Right lobe of liver (tissue), 6 donors: ENCODE data around the gene C2orf80. TPM values are rescaled to one million over a fixed set of nuclear protein-coding genes. Genes with fewer than 3 reads are reported as not detected.
"Not testable (repeated sequence)": the region's sequence is repeated elsewhere in the genome, so short reads cannot be mapped to it uniquely, and the experiment has no call there.

Source experiments
- ATAC-seq, 4 donors: fragments of 200-7000 bp; cut with Tn5 transposase; one replicate each; pipeline ENCODE4 v1.9.1; 2020; ENCODE audit warnings: mild to moderate bottlenecking in 4 of 4, moderate library complexity in 4 of 4
- DNase-seq, 3 donors: peaks; one replicate each; pipeline ENCODE4 v3.0.0-alpha.2; 2020
- H3K27ac ChIP-seq, 3 donors: fragments of 200-600 bp; one replicate each; pipeline ENCODE4 v1.8.0; 2022
- H3K27me3 ChIP-seq, 2 donors: fragments of 200-600 bp; one replicate each; pipeline ENCODE4 v1.8.0; 2022
- H3K36me3 ChIP-seq, 4 donors: fragments of 200-600 bp; sonication (generic) in 1 of 4; one replicate each; pipeline versions ENCODE4 v1.5.1 to v1.8.0; 2017 to 2022; ENCODE audit warnings: control low read depth in 1 of 4
- H3K4me1 ChIP-seq, 4 donors: fragments of 200-600 bp; sonication (generic) in 1 of 4; one replicate each; pipeline versions ENCODE4 v1.5.1 to v1.8.0; 2017 to 2022; ENCODE audit warnings: control low read depth in 1 of 4
- H3K4me3 ChIP-seq, 3 donors: fragments of 200-600 bp; one replicate each; pipeline ENCODE4 v1.8.0; 2022
- H3K9me3 ChIP-seq, 4 donors: fragments of 200-600 bp; sonication (generic) in 1 of 4; one replicate each; pipeline versions ENCODE4 v1.5.1 to v1.8.0; 2017 to 2022; ENCODE audit warnings: control low read depth in 1 of 4
- POLR2A ChIP-seq: fragments of 450-650 bp; IDR thresholded peaks from one replicate; pipeline ENCODE4 v1.6.1; 2017; ENCODE audit warnings: antibody characterized with exemption, mild to moderate bottlenecking
- WGBS: methylation state at CpG from one replicate; pipeline ENCODE4 v1.1.6; 2018; ENCODE audit warnings: low coverage, low lambda C conversion rate; ENCODE audit not compliant: insufficient coverage; ENCODE audit errors: missing lambda C conversion rate; 5-methylcytosine and 5-hydroxymethylcytosine counted together
- intact Hi-C, 2 donors: fragments of 100-400 bp; cut with DNase I; formaldehyde crosslinking; loops; one replicate each; pipeline versions ENCODE4 v1.11.2 to v1.14.1; 2022
- total RNA-seq, 6 experiments: library from RNA; depleted of rRNA in 2 of 6; stranded (reverse); fragments of >200 nt in 2 of 6; fragmentation: NEBNext Ultra II Directional in 3 of 6; extraction: Animal tissue kit (Norgen Biotek cat#: 25700) in 3 of 6; gene quantifications; one replicate each; pipeline versions ENCODE4 v1.1.0 to v1.2.4, GENCODE V29; 2016 to 2023
- TF ChIP-seq, protein P1 (sequence below), 4 donors: fragments of 200-600 bp in 3 of 4; fragments of 450-650 bp in 1 of 4; IDR thresholded peaks; one replicate each; pipeline versions ENCODE4 v1.5.1 to v1.8.0; 2016 to 2022; ENCODE audit warnings: antibody characterized with exemption in 4 of 4, mild to moderate bottlenecking in 2 of 4
- donor health status: DM: no; HTN: yes; CAD: no.
- donor health status: DM: no; HTN: no; CAD: no.
- donor health status: DM: no; HTN: no; CAD: no.
- donor health status: DM: no; HTN: yes; CAD: no.
- donor health status: DM: no; HTN: yes; CAD: no.

Gene C2orf80
- total RNA-seq, 6 experiments from 2014 or later, result not detected

DNA sequence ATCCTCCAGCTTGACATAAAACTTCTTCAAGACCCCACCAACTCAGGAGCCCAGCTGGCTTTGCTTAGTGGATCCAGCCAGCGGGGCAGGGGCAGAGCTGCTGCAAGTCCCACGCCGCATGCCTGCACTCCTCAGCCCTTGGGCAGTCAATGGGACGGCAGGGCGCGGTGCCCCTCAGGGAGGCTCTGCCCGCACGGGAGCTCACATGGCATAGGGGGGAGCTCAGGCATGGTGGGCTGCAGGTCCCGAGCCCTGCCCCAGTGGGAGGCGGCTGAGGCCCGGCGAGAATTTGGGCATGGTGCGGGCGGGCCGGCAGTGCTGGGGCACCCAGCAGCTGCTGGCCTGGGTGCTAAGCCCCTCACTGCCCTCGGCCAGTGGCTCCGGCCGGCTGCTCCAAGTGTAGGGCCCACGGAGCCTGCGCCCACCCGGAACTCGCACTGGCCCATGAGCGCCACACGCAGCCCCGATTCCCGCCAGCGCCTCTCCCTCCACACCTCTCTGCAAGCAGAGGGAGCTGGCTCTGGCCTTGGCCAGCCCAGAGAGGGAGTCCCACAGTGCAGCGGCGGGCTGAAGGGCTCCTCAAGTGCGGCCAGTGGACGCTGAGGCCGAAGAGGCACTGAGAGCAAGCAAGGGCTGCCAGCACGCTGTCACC, 37.9 kb upstream of the C2orf80 start:
- Histone ChIP-seq H3K27ac (no peak overlapping the region), H3K4me3 (no peak overlapping the region), H3K36me3 (no peaks in the 10 kb centered on the region), H3K4me1 (peaks cover 0 to 4% (median 0%) of the 10 kb centered on the region in 4 donors), H3K9me3 (no peaks in the 10 kb centered on the region), H3K27me3 (no peaks in the 10 kb centered on the region)
- no peak for TF ChIP-seq POLR2A
- TF ChIP-seq, protein P1, sequence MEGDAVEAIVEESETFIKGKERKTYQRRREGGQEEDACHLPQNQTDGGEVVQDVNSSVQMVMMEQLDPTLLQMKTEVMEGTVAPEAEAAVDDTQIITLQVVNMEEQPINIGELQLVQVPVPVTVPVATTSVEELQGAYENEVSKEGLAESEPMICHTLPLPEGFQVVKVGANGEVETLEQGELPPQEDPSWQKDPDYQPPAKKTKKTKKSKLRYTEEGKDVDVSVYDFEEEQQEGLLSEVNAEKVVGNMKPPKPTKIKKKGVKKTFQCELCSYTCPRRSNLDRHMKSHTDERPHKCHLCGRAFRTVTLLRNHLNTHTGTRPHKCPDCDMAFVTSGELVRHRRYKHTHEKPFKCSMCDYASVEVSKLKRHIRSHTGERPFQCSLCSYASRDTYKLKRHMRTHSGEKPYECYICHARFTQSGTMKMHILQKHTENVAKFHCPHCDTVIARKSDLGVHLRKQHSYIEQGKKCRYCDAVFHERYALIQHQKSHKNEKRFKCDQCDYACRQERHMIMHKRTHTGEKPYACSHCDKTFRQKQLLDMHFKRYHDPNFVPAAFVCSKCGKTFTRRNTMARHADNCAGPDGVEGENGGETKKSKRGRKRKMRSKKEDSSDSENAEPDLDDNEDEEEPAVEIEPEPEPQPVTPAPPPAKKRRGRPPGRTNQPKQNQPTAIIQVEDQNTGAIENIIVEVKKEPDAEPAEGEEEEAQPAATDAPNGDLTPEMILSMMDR (IDR thresholded peaks at IDR 0.05), result no peak
- WGBS, result 100% methylated on average over 1 of the region's 33 CpGs
- ATAC-seq, result peak in 1 of 4 donors; percentile 23
- DNase-seq, result no peak
- intact Hi-C loops, result no loop called here

GRCh38 chr2:208224802-208225201, 35.0 kb upstream of the C2orf80 start:
- Histone ChIP-seq H3K9me3 (no peaks in the 10 kb centered on the region), H3K27ac (no peak overlapping the region), H3K36me3 (no peaks in the 10 kb centered on the region), H3K27me3 (no peaks in the 10 kb centered on the region), H3K4me3 (no peak overlapping the region), H3K4me1 (no peaks in the 10 kb centered on the region)
- 93% methylated on average over 2 of the region's 2 CpGs for WGBS
- ATAC-seq (no peak), DNase-seq (no peak)
- TF ChIP-seq POLR2A, result no peak
- TF ChIP-seq, protein P1 (IDR thresholded peaks at IDR 0.05), result no peak
- intact Hi-C loops, result no loop called here

GRCh38 chr2:208222351-208222750, 32.5 kb upstream of the C2orf80 start:
- Histone ChIP-seq H3K27me3 (no peaks in the 10 kb centered on the region), H3K9me3 (no peaks in the 10 kb centered on the region), H3K27ac (no peak overlapping the region), H3K4me3 (no peak overlapping the region), H3K36me3 (no peaks in the 10 kb centered on the region), H3K4me1 (no peaks in the 10 kb centered on the region)
- DNase-seq, result no peak
- 84% methylated on average over 3 of the region's 3 CpGs for WGBS
- ATAC-seq, result no peak
- TF ChIP-seq POLR2A, result no peak
- TF ChIP-seq, protein P1 (IDR thresholded peaks at IDR 0.05), result no peak
- intact Hi-C loops, result no loop called here

DNA sequence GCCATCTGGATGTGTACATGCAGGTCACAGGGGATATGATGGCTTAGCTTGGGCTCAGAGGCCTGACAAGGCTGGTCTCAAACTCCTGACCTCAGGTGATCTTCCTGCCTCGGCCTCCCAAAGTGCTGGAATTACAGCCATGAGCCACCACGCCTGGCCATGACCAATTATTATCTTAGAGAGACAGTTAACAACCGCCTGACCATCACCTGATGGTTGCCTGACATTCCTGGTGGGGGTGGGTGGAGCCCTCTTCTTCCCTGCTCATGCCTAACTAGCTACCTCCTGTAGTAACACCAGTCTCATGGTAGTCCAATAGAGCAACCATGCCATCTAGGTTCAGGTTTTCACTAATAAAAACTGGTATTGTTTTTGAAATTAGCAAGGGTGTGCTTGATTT, 32.0 kb upstream of the C2orf80 start:
- intact Hi-C loops, H3K4me1 ChIP-seq, ATAC-seq, H3K27me3 ChIP-seq, H3K4me3 ChIP-seq, H3K9me3 ChIP-seq, H3K36me3 ChIP-seq, DNase-seq, H3K27ac ChIP-seq: not testable (repeated sequence)
- no CpG with 5 or more reads among the region's 3 CpGs for WGBS

GRCh38 chr2:208210688-208211451, 21.0 kb upstream of the C2orf80 start:
- WGBS, result 84% methylated on average over 8 of the region's 9 CpGs
- ATAC-seq, result no peak

More at GRCh38 chr2:208210688-208211451, 21.0 kb upstream of the C2orf80 start:
- TF ChIP-seq POLR2A, result no peak
- TF ChIP-seq, protein P1 (IDR thresholded peaks at IDR 0.05), result no peak
- Histone ChIP-seq H3K9me3 (no peaks in the 10 kb centered on the region), H3K4me1 (no peaks in the 10 kb centered on the region), H3K36me3 (no peaks in the 10 kb centered on the region), H3K27ac (no peak overlapping the region), H3K27me3 (no peaks in the 10 kb centered on the region), H3K4me3 (no peak overlapping the region)
- DNase-seq, result no peak
- intact Hi-C loops, result no loop called here
